H1 (cell line): Measurements from ENCODE around the gene SNRK. TPM values are rescaled to one million over a fixed set of nuclear protein-coding genes. Genes with fewer than 3 reads are reported as not detected.
"Not testable (repeated sequence)": the region's sequence is repeated elsewhere in the genome, so short reads cannot be mapped to it uniquely, and the experiment has no call there.

Experiments
- CTCF ChIA-PET: fragments of 300-600 bp; sonication (Branson Sonifier 250); formaldehyde crosslinking; loops from one replicate; lab custom pipeline; 2021; ENCODE audit not compliant: partially characterized antibody; lab: Charles Lee
- POLR2A ChIA-PET: fragments of 300-600 bp; sonication (Branson Sonifier 250); formaldehyde crosslinking; loops from one replicate; lab custom pipeline; 2021; ENCODE audit warnings: inconsistent platforms; ENCODE audit not compliant: partially characterized antibody; lab: Charles Lee
- DNase-seq, 2 experiments: peaks; one replicate each; pipeline versions ENCODE4 v3.0.0 to v3.0.0-alpha.2; 2010 to 2022; ENCODE audit warnings: low spot score in 2 of 2, low read depth in 1 of 2, mixed read lengths in 1 of 2
- FAIRE-seq: peaks from 2 replicates; lab custom pipeline; 2011; peaks lifted over from hg19 to GRCh38; lab: Jason Lieb, UNC
- H2AFZ ChIP-seq: 2 replicates; pipeline ENCODE4 v1.8.1; 2012; ENCODE audit warnings: low read length, inconsistent platforms
- H2AK5ac ChIP-seq: 2 replicates; pipeline ENCODE4 v1.6.1; 2013; ENCODE audit warnings: low read depth, low read length
- H2BK120ac ChIP-seq: replicated peaks from 2 replicates; pipeline ENCODE3; 2013; ENCODE audit warnings: low read depth, low read length, inconsistent platforms
- H2BK12ac ChIP-seq: 2 replicates; pipeline ENCODE4 v1.6.1; 2013; ENCODE audit warnings: low read depth, low read length
- H2BK15ac ChIP-seq: 2 replicates; pipeline ENCODE4 v1.6.1; 2013; ENCODE audit warnings: low read length
- H2BK20ac ChIP-seq: 2 replicates; pipeline ENCODE4 v1.6.1; 2013; ENCODE audit warnings: low read length
- H2BK5ac ChIP-seq: 2 replicates; pipeline ENCODE4 v1.6.1; 2013; ENCODE audit warnings: low read depth, low read length
- H3K14ac ChIP-seq: 2 replicates; pipeline ENCODE4 v1.6.1; 2013; ENCODE audit warnings: inconsistent platforms; ENCODE audit not compliant: insufficient read length
- H3K18ac ChIP-seq: 2 replicates; pipeline ENCODE4 v1.6.1; 2013; ENCODE audit warnings: low read length; ENCODE audit errors: extremely low read depth
- H3K23ac ChIP-seq: 2 replicates; pipeline ENCODE4 v1.6.1; 2013; ENCODE audit warnings: inconsistent platforms; ENCODE audit not compliant: insufficient read length
- H3K23me2 ChIP-seq: 2 replicates; pipeline ENCODE4 v1.6.1; 2013; ENCODE audit warnings: low read depth, low read length
- H3K27ac ChIP-seq: 2 replicates; pipeline ENCODE4 v1.6.1; 2011; ENCODE audit warnings: low read depth, low read length, inconsistent platforms
- H3K27me3 ChIP-seq, 4 experiments: replicated peaks in 1 of 4; 1 replicate in 1 of 4; 2 replicates in 3 of 4; pipeline versions ENCODE4 v1.6.1 to v1.8.1; 2011 to 2013; ENCODE audit warnings: low read length in 3 of 4, mild to moderate bottlenecking in 3 of 4, inconsistent platforms in 2 of 4, mixed read lengths in 2 of 4, moderate library complexity in 1 of 4; ENCODE audit not compliant: control insufficient read depth in 3 of 4, insufficient read depth in 3 of 4; ENCODE audit errors: extremely low read depth in 1 of 4
- H3K36me3 ChIP-seq, 4 experiments: 2 replicates each; pipeline versions ENCODE4 v1.6.1 to v1.8.1; 2011 to 2013; ENCODE audit warnings: mild to moderate bottlenecking in 4 of 4, low read length in 3 of 4, moderate library complexity in 2 of 4, control low read depth in 1 of 4, inconsistent platforms in 1 of 4; ENCODE audit not compliant: insufficient read depth in 4 of 4, control insufficient read depth in 2 of 4
- H3K4ac ChIP-seq: replicated peaks from 2 replicates; pipeline ENCODE3; 2013; ENCODE audit warnings: low read length, low read depth, mixed read lengths, inconsistent platforms; ENCODE audit not compliant: insufficient read length
- H3K4me1 ChIP-seq, 4 experiments: replicated peaks in 1 of 4; 1 replicate in 1 of 4; 2 replicates in 3 of 4; pipeline versions ENCODE4 v1.6.1 to v1.8.1; 2011 to 2013; ENCODE audit warnings: low read length in 3 of 4, inconsistent platforms in 2 of 4, mixed read lengths in 1 of 4; ENCODE audit not compliant: insufficient read depth in 4 of 4, control insufficient read depth in 3 of 4
- H3K4me2 ChIP-seq, 2 experiments: 2 replicates each; pipeline versions ENCODE4 v1.6.1 to v1.8.1; 2011 to 2013; ENCODE audit warnings: low read depth in 2 of 2, low read length in 2 of 2, control low read depth in 1 of 2, inconsistent platforms in 1 of 2, mild to moderate bottlenecking in 1 of 2; ENCODE audit not compliant: insufficient read depth in 1 of 2
- H3K4me3 ChIP-seq, 4 experiments: fragments of 200-600, 300-600 bp in 1 of 4; sonication (generic), shearing (Covaris generic), sonication (Bioruptor Twin) in 1 of 4; 2 replicates each; pipeline versions ENCODE4 v1.5.1 to v1.8.1; 2011 to 2016; ENCODE audit warnings: low read length in 4 of 4, low read depth in 3 of 4, control low read depth in 2 of 4, inconsistent platforms in 2 of 4, mild to moderate bottlenecking in 2 of 4, mixed read lengths in 1 of 4, moderate library complexity in 1 of 4; ENCODE audit not compliant: insufficient read depth in 2 of 4; ENCODE audit errors: extremely low read depth in 1 of 4
- H3K56ac ChIP-seq: replicated peaks from 2 replicates; pipeline ENCODE3; 2013; ENCODE audit warnings: low read depth, mild to moderate bottlenecking, mixed read lengths, low read length, inconsistent platforms; ENCODE audit not compliant: insufficient read length
- H3K79me1 ChIP-seq: 2 replicates; pipeline ENCODE4 v1.6.1; 2013; ENCODE audit warnings: low read depth, low read length, control low read depth
- H3K79me2 ChIP-seq, 2 experiments: 2 replicates each; pipeline versions ENCODE4 v1.6.1 to v1.8.1; 2012 to 2013; ENCODE audit warnings: low read length in 2 of 2, mild to moderate bottlenecking in 2 of 2, inconsistent platforms in 1 of 2; ENCODE audit not compliant: insufficient read depth in 2 of 2, control insufficient read depth in 1 of 2
- H3K9ac ChIP-seq, 4 experiments: replicated peaks in 1 of 4; 1 replicate in 1 of 4; 2 replicates in 3 of 4; pipeline versions ENCODE4 v1.6.1 to v1.8.1; 2011 to 2013; ENCODE audit warnings: low read depth in 3 of 4, low read length in 3 of 4, control low read depth in 2 of 4, mild to moderate bottlenecking in 2 of 4, moderate library complexity in 2 of 4, inconsistent platforms in 1 of 4; ENCODE audit errors: extremely low read depth in 1 of 4
- H3K9me3 ChIP-seq, 2 experiments: 2 replicates each; pipeline versions ENCODE4 v1.6.1 to v1.8.1; 2012 to 2013; ENCODE audit warnings: mild to moderate bottlenecking in 2 of 2, moderate library complexity in 2 of 2, control low read depth in 1 of 2, inconsistent platforms in 1 of 2, low read depth in 1 of 2, low read length in 1 of 2, mixed read lengths in 1 of 2; ENCODE audit not compliant: insufficient read depth in 2 of 2
- H4K20me1 ChIP-seq, 2 experiments: replicated peaks in 1 of 2; 2 replicates each; pipeline versions ENCODE3 to v1.8.1; 2011 to 2013; ENCODE audit warnings: inconsistent platforms in 2 of 2, low read length in 2 of 2, mild to moderate bottlenecking in 1 of 2; ENCODE audit not compliant: insufficient read depth in 2 of 2, control insufficient read depth in 1 of 2
- H4K5ac ChIP-seq: 2 replicates; pipeline ENCODE4 v1.6.1; 2013; ENCODE audit warnings: low read length, low read depth, mixed read lengths, inconsistent platforms; ENCODE audit not compliant: insufficient read length
- H4K8ac ChIP-seq: 2 replicates; pipeline ENCODE4 v1.8.0; 2013; ENCODE audit warnings: mild to moderate bottlenecking, moderate library complexity, low read length, inconsistent platforms; ENCODE audit not compliant: insufficient read depth; ENCODE audit errors: extremely low read depth
- H4K91ac ChIP-seq: replicated peaks from 2 replicates; pipeline ENCODE3; 2013; ENCODE audit warnings: low read length, mixed read lengths, inconsistent platforms; ENCODE audit not compliant: insufficient read length
- FOSL1 ChIP-seq: IDR thresholded peaks from 2 replicates; pipeline ENCODE4 v1.6.1; 2011; ENCODE audit warnings: mild to moderate bottlenecking, low read depth, low read length, moderate library complexity; ENCODE audit not compliant: insufficient read depth
- WGBS, 2 experiments: shearing (Covaris generic) in 1 of 2; methylation state at CpG; one replicate each; pipeline versions ENCODE4 v1.1.6 to v1.1.7; 2013 to 2015; ENCODE audit warnings: low lambda C conversion rate in 2 of 2, mixed read lengths in 2 of 2, inconsistent platforms in 1 of 2, low coverage in 1 of 2, missing lambda C conversion rate in 1 of 2; ENCODE audit not compliant: insufficient replicate concordance in 2 of 2, insufficient coverage in 1 of 2, insufficient read length in 1 of 2; ENCODE audit errors: extremely low coverage in 1 of 2, missing lambda C conversion rate in 1 of 2; 5-methylcytosine and 5-hydroxymethylcytosine counted together
- polyA plus RNA-seq, 7 experiments: library from polyadenylated mRNA; depleted of rRNA in 3 of 7; stranded (reverse) in 5 of 7; unstranded in 2 of 7; fragments of >200 nt in 5 of 7; fragments of 200-250 nt in 2 of 7; gene quantifications; 1 replicate in 5 of 7; 2 replicates in 1 of 7; 4 replicates in 1 of 7; pipeline versions ENCODE4 v1.2.1 to v1.2.3, GENCODE V29; 2011 to 2013; ENCODE audit warnings: missing spikeins in 2 of 7, mixed read lengths in 2 of 7
- total RNA-seq: library from RNA; stranded (reverse); fragmentation: NEBNext Ultra II Directional; extraction: Animal tissue kit (Norgen Biotek cat#: 25700); gene quantifications from 2 replicates; pipeline ENCODE4 v1.2.1, GENCODE V29; 2021

Gene SNRK
- total and polyA plus RNA-seq, 2 of the 8 experiments (the other 6 are each of a cell fraction or from before 2014, with no cell fraction given) = 4.4 to 11.7 TPM

GRCh38 chr3:43353923-43354670 is 67.8 kb downstream of the SNRK start (continued):
- TF ChIP-seq FOSL1 = no peak
- TF ChIP-seq, all 59 proteins: peak for 0

DNA sequence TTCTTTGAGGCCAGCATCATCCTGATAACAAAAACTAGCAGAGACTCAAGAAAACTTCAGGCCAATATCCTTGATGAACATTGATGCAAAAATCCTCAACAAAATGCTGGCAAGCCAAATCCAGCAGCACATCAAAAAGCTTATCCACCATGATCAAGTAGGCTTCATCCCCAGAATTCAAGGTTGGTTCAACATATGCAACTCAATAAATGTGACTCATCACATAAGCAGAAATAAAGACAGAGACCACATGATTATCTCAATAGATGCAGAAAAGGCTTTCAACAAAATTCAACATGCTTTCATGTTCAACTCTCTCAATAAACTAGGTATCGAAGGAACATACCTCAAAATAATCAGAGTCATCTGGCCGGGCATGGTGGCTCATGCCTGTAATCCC is 69.7 kb downstream of the SNRK start:
- CTCF ChIA-PET = interaction anchor here (1.1 to 1.3 kb wide), 2 partner anchors 23 to 147 kb away, joined by 4 read pairs; no protein-coding TSS in a partner anchor

More for the DNA sequence above, 69.7 kb downstream of the SNRK start:
- H2BK15ac ChIP-seq, H3K79me2 ChIP-seq, H3K18ac ChIP-seq, H2AK5ac ChIP-seq, H3K36me3 ChIP-seq, H3K9me3 ChIP-seq, H3K56ac ChIP-seq, H3K79me1 ChIP-seq, H3K14ac ChIP-seq, H2BK120ac ChIP-seq, POLR2A ChIA-PET, H2BK5ac ChIP-seq, H3K27ac ChIP-seq, H2BK20ac ChIP-seq, DNase-seq, H4K5ac ChIP-seq, H4K91ac ChIP-seq, H3K23me2 ChIP-seq, H3K4me2 ChIP-seq, H3K4me3 ChIP-seq, H2AFZ ChIP-seq, H3K4me1 ChIP-seq, H3K9ac ChIP-seq, H4K8ac ChIP-seq, H4K20me1 ChIP-seq, H3K23ac ChIP-seq, FAIRE-seq, H3K27me3 ChIP-seq, H3K4ac ChIP-seq, H2BK12ac ChIP-seq: not testable (repeated sequence)
- WGBS, 2 experiments = 87% methylated on average over 2 of the region's 2 CpGs; no CpG with 5 or more reads in 1 of the 2 experiments
